OCI-M2 (cell line): ENCODE measurements around the gene PPM1J.
A peak's percentile ranks its signal among the peaks of the same experiment; 100 is the strongest.
"Not testable (repeated sequence)": the region's sequence is repeated elsewhere in the genome, so short reads cannot be mapped to it uniquely, and the experiment has no call there.

ENCODE experiments used
- DNase-seq: peaks from one replicate; lab custom pipeline; 2025; ENCODE audit not compliant: unreplicated experiment; lab: John Stamatoyannopoulos, UW

The PPM1J gene

DNA sequence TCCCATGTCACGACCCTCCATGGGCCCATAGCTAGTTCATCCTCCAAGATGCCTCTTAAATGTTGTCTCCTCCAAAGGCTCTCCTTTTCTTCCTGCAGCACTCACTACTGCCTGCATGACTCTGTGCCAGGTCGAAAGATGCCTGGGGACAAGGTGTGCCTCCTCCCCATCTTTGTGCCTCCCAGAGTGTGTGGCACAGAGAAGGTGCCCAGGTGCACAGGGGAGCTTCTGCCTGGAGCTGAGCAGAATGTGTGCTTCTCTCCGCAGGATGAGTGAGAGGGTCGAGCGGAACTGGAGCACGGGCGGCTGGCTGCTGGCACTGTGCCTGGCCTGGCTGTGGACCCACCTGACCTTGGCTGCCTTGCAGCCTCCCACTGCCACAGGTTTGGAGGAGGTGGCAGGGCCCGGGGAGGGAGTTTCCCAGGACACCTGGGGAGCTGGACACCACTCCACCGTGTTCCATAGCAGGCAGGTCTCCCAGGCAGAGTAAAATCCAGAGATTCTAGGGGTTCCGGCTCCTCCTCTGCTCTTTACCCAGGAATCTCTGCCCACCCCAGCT, 6.9 kb upstream of the PPM1J start:
- DNase-seq = no peak

DNA sequence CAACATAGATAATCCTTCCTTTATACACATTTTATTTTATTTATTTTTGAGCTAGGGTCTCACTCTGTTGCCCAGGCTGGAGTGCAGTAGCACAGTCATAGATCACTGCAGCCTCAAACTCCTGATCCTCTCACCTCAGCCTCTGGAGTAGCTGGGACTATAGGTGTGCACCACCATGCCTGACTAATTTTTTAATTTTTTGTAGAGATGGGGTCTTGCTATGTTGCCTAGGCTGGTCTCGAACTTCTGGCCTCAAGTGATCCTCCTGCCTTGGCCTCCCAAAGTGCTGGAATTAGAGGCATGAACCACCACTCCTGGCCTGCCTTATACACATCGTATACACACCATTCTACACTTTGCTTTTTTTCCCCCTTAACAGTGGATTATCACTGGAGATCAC, 6.2 kb upstream of the PPM1J start:
- DNase-seq = not testable (repeated sequence)

DNA sequence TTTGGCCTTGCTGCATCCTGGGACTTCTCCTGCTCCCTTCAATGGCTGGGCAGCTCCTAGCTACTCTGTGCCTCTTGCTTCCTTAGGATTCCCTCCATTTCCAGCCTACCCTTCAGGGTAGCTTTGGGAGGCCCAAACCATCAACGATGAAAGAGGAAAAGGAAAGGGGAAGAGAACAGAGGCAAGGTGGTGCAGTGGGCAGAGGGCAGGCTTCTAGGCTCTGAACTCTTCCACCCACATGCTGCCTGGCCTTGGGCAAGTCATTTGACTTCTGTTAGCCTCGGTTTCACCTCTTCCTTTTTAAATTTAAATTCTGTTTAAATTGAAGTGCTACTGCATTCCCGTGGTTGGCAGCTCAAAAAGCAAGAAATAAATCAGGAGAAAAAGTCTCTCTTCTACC, 5.7 kb upstream of the PPM1J start:
- DNase-seq = no peak

DNA sequence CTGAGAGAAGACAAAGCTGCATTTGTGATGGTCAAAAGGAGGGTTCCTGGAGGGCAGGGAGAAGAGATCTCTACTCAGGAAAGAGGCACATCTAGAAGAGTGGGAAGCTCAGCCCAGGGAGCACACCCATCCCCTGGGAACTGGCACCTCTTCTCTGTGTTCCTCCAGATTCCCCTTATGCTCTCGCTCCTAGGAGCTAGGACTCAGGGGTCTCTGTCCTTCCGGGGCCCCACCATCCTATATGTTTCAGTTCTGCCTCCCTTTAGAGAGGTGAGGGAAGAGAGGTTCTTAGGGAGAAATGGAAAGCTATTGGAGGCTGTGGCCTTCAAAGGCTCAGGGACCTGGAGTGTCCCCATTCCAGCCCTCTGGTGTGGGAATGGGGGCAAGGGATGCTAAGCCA, 4.6 kb upstream of the PPM1J start:
- DNase-seq = no peak

DNA sequence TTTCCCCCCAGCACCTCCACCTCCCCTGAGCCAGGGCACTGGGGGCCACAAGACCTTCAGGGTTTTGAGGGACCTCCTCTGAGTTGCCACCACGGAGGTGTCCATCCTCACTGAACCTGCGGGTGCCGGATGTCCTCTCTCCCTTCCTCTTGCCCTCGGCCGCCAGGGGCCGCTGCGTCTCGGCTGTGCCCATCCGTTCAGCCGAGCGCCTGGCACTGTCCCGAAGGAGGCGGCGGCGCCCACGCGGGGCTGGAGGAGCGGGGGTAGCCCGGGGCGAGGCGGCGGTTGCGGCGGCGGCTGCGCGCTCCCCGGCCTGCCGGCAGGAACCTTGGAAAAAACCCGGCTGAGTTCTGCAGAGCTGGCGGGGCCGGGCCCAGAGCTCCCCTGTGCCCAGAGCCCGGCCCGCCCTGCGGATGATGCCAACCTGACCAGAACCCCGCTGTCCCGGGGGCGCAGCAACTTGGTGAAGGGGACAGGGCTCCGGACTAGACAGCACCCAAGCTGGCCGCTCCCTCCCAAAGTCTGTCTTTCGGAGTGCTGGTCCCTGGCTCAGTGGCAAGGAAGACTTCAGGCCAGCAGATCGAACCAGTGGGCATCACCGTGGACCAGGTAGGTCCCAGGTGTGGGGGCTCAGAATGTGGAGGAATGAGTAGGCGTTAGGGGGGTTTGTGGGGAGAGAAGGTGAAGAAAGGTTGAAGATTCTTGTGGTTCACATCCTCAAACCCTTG, 3.7 kb upstream of the PPM1J start:
- no peak for DNase-seq

- DNase-seq = no peak
Observed at GRCh38 chr1:112717263-112717873, 2.2 kb upstream of the PPM1J start.

- peak; percentile 67 for DNase-seq
Observed at GRCh38 chr1:112716133-112716720, 1.1 kb upstream of the PPM1J start.

GRCh38 chr1:112714313-112715263, 544 bp downstream of the PPM1J start:
- no peak for DNase-seq

- no peak for DNase-seq
Observed at GRCh38 chr1:112713466-112714312, 1.4 kb downstream of the PPM1J start.

- no peak for DNase-seq
Observed at GRCh38 chr1:112712701-112713128, 2.4 kb downstream of the PPM1J start.

DNA sequence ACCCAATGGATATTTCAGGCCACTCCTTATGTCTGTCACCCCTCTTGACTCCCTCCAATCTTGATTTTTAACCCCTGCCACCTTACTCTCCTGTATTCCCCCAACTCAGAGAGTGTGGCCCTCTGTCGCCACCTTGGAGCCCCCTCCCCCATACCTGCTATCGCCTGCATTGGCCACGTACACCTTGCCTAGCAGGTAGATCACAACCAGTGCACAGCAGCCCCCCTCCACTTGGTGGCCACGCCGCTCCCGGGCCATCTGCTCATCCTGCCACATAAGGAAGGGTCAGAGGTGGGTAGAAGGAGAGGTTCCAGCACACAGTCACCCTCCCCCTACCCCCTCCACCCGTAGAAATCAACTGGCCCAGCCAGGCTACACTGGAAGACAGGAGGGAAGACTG, 2.9 kb downstream of the PPM1J start:
- DNase-seq = no peak

- DNase-seq = no peak
Observed at GRCh38 chr1:112711670-112712069, 3.5 kb downstream of the PPM1J start.

DNA sequence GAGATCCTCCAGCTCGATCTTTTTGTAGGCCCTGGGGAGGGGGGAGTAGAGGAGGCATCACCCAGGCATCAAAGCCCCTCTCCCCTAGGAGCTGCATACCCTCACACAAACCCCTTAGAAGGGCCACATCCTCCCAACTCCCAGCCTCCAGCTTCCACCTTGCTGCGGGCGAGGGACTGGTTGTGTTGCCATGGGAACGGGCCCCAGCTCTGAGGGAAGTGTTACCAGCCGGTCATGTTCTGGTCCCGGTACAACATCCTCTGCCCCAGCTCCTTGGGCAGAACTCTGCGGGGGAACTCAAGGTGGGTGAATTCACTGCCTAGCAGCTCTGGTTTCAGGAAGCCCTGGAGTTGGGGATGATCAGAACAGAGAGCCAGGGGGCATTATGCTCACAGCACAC, 4.1 kb downstream of the PPM1J start:
- DNase-seq = no peak

GRCh38 chr1:112710586-112710985, 4.5 kb downstream of the PPM1J start:
- no peak for DNase-seq

DNA sequence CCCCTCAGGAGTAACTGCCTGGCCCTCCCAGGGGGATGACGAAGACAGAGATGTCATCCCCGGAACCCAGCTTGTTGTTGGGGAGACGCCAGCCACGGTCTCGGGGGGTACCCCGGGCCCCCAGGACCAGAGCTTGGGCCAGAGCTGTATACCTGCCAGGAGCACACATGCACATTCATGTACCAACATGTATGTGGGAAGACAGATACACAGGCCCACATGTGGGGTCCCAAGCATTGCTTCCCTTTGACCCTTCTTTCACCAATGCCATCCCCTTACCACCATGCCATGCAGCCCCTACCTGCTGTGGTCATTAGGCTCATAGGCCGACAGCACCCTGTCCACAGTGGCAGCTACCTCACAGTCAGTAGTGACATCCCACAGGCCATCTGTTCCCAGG, 5.0 kb downstream of the PPM1J start:
- no peak for DNase-seq

DNA sequence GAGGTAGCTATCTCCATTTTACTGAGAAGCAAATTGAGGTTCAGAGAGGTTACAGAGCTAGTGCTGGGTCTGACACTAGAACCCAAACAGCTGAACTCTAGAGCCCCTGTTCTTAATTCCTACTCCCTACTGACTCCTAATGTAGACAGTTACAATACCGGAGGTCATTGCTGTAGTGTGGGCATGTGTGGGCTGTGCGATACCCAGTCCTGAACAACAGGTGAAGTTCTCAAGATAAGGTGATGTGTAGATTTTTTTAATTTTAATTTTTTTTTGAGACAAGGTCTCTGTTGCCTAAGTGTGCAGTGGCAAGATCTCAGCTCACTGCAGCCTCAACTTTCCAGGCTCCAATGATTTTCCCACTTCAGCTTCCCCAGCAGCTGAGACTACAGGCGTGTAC, 6.6 kb downstream of the PPM1J start:
- no peak for DNase-seq

GRCh38 chr1:112708002-112708448, 7.1 kb downstream of the PPM1J start:
- no peak for DNase-seq

DNA sequence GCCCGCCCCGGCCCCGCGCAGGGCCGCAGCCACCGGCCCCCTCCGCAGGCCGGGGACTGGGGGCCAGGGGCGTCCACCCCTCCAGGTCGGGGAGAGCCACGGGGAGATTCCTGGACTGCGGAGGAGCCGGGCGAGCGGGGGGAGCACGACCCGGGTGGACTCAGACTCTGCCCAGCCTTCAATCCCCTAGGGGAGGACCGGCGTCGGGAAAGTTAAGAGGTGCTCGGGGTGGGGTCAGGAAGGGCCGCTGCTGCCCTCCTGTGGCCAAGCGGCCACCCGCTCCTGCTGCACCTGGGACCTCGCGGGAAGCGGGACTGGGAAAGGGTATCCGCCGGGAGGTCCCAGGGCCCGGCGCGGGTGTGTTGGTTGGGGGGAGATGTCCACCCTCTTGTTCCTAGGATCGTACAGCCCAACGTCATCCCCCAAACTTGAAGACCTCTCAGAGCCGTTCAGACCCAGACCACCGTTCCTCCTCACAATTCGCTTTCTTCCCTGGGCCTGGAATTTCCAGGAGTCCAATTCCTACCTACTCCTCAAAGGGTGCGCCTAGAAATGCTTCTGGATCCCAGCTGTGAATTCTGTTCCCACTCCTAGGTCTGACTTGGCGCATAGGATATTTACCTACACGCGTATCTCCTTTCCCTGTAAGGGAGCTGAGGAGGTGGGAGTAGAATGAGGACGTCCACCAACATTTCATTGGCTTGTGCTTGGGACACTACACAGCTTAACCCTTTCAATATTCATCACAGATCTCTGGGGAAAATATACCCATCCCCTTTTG, 7.7 kb downstream of the PPM1J start:
- DNase-seq = no peak

DNA sequence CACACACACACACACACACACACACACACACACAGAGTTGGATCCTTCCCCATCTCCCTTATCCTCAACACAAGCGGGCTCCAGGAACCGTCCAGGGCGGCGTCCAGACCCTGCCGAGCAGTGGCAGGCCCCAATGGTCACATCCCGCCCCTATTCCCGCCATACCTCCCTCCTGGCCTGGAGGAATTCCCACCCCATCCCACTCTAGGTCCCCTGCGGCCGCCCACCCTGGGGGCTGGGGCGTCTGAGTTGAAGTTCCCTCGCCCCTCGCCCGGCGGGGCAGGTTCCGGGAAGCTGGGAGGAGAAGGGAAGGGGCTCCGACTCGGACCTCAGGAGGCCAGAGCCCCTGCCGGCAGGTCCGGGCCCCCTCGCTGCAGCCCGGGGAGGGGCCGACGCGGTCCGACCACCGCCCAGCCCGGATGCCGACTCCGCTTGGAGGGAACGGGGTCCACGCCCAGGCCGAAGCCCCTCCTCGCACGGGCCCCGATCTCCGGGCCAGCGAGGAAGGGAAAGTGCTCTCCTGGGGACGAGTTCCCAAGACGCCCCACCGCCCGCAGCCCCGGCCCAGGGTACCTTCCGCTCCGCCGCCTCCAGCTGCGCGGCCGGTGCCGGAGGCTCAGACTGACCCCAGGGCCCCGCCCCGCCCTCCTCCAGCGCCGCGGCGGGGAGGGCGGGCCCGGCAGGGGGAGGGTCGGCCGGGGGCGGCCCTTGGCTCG, 8.5 kb downstream of the PPM1J start, which contains the start of gene RHOC:
Gene RHOC (minus strand): TSS at position 623 of the 716 bp plus-strand sequence. CDS start 3,328 bp downstream, outside the sequence.
- DNase-seq = no peak
